Endothelial cell (in vitro differentiated cells): ENCODE data around the gene PRKCA. TPM values are rescaled to one million over a fixed set of nuclear protein-coding genes. Genes with fewer than 3 reads are reported as not detected.

ENCODE experiments used
- DNase-seq: peaks from one replicate; pipeline ENCODE4 v3.0.0; 2021; ENCODE audit warnings: low spot score
- H3K27ac Mint-ChIP-seq: one replicate; pipeline ENCODE4 v1.8.0; 2021; ENCODE audit warnings: mixed read lengths, inconsistent platforms; ENCODE audit not compliant: unreplicated experiment
- H3K27me3 Mint-ChIP-seq: one replicate; pipeline ENCODE4 v1.8.0; 2021; ENCODE audit warnings: mild to moderate bottlenecking, moderate library complexity, mixed read lengths, inconsistent platforms; ENCODE audit not compliant: unreplicated experiment
- H3K36me3 Mint-ChIP-seq: one replicate; pipeline ENCODE4 v1.8.0; 2021; ENCODE audit warnings: mild to moderate bottlenecking, low read depth, mixed read lengths, inconsistent platforms; ENCODE audit not compliant: unreplicated experiment
- H3K4me1 Mint-ChIP-seq: one replicate; pipeline ENCODE4 v1.8.0; 2021; ENCODE audit warnings: mild to moderate bottlenecking, mixed read lengths, inconsistent platforms; ENCODE audit not compliant: unreplicated experiment
- H3K4me3 Mint-ChIP-seq: one replicate; pipeline ENCODE4 v1.8.0; 2021; ENCODE audit warnings: mild to moderate bottlenecking, mixed read lengths, inconsistent platforms; ENCODE audit not compliant: unreplicated experiment
- H3K9me3 Mint-ChIP-seq: one replicate; pipeline ENCODE4 v1.8.0; 2021; ENCODE audit warnings: mixed read lengths, inconsistent platforms; ENCODE audit not compliant: unreplicated experiment
- total RNA-seq: library from RNA; stranded (reverse); fragmentation: NEBNext Ultra II Directional; extraction: Animal tissue kit (Norgen Biotek cat#: 25700); gene quantifications from one replicate; pipeline ENCODE4 v1.2.1, GENCODE V29; 2021; ENCODE audit not compliant: unreplicated experiment
- TF ChIP-seq, protein P1 (sequence below): fragments of 200-600 bp; sonication (generic); IDR thresholded peaks from one replicate; pipeline ENCODE4 v1.5.0; 2021; ENCODE audit warnings: antibody characterized with exemption; ENCODE audit not compliant: unreplicated experiment

The PRKCA gene
- total RNA-seq, 1 donor from 2014 or later, result 2.1 TPM

DNA sequence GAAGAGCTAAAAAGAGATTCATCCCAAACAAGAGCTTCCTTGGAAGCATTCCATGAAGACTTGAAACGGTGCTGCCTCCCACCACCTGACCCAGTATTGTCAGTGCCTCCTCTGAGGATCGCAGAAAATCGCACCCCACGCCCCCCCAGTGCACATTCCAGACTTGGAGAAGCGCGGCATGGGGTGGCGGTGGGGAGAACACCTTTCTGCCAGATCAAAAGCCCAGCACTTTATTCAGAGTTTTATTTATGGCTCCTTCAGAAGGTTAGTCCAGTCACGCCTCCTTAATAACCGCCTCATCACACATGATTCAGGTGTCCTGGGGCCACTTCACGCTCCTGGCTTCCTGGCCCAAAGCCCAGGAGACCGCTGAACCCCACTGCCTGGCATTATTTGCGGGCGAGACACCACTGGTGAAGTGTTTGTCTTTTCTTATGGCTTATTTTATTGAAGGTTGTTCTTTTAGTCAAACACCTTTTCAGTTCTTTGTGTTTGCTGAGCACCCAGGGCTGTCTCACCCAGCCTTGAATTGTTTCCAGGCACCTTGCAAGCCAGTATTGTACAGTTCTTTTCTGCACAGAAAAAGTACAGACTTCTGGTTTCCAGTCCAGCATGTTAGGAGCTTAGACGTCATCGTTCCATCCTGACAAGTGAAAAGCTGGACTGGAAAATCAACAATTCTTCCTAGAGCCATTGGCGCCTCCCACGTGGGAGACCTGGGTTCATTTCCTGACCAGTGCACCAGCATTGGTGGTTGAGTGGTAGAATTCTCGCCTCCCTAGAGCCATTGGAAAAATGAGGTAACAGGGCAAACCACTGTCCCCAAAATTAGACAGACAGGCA lies 452.9 kb downstream of the PRKCA start:
- no peaks in the 10 kb centered on the region for H3K36me3 Mint-ChIP-seq
- no peak overlapping the region for H3K4me3 Mint-ChIP-seq
- no peak overlapping the region for H3K27ac Mint-ChIP-seq
- no peaks in the 10 kb centered on the region for H3K27me3 Mint-ChIP-seq
- DNase-seq, result no peak
- no peaks in the 10 kb centered on the region for H3K9me3 Mint-ChIP-seq
- peaks cover 5% of the 10 kb centered on the region for H3K4me1 Mint-ChIP-seq
- TF ChIP-seq, protein P1, sequence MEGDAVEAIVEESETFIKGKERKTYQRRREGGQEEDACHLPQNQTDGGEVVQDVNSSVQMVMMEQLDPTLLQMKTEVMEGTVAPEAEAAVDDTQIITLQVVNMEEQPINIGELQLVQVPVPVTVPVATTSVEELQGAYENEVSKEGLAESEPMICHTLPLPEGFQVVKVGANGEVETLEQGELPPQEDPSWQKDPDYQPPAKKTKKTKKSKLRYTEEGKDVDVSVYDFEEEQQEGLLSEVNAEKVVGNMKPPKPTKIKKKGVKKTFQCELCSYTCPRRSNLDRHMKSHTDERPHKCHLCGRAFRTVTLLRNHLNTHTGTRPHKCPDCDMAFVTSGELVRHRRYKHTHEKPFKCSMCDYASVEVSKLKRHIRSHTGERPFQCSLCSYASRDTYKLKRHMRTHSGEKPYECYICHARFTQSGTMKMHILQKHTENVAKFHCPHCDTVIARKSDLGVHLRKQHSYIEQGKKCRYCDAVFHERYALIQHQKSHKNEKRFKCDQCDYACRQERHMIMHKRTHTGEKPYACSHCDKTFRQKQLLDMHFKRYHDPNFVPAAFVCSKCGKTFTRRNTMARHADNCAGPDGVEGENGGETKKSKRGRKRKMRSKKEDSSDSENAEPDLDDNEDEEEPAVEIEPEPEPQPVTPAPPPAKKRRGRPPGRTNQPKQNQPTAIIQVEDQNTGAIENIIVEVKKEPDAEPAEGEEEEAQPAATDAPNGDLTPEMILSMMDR, result no peak

DNA sequence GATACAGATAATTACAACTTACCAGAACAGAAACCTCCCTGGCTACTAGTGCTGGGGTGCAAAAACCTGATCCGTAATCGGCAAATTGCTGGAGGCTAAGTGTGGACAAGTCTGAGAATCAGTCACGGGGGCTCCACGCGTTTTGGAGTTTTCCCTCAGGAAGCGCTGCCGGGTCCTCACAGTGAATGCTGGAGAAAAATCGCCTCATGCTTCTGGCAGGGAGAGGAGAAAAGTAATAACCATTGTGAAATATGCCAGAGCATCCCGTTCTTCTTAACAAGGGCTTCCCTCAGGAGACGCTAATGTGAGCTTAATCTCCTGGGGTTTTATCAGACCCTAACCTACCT lies 453.5 kb downstream of the PRKCA start:
- Mint-ChIP-seq H3K27me3 (no peaks in the 10 kb centered on the region), H3K9me3 (no peaks in the 10 kb centered on the region), H3K27ac (no peak overlapping the region), H3K36me3 (no peaks in the 10 kb centered on the region), H3K4me1 (peaks cover 5% of the 10 kb centered on the region), H3K4me3 (no peak overlapping the region)
- no peak for DNase-seq
- TF ChIP-seq, protein P1, result no peak

DNA sequence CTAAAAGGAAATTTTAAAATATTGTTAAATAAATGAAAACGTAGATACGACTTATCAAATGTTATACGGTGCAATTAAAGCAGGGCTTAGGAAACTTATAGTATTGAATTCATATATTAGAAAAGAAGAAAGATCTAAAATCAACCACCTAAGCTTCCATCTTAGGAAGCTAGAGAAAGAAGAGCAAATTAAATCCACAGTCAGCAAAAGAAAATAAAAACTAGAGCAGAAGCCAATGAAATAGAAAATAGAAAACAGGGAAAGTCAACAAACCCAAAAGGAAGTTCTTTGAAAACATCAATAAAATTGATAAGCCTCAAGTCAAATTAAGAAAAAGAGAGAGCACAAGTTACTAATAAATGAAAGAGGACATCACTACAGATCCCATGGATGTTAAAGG lies 457.9 kb downstream of the PRKCA start:
- no peaks in the 10 kb centered on the region for H3K9me3 Mint-ChIP-seq
- H3K27ac Mint-ChIP-seq, result no peak overlapping the region
- TF ChIP-seq, protein P1, result no peak

DNA sequence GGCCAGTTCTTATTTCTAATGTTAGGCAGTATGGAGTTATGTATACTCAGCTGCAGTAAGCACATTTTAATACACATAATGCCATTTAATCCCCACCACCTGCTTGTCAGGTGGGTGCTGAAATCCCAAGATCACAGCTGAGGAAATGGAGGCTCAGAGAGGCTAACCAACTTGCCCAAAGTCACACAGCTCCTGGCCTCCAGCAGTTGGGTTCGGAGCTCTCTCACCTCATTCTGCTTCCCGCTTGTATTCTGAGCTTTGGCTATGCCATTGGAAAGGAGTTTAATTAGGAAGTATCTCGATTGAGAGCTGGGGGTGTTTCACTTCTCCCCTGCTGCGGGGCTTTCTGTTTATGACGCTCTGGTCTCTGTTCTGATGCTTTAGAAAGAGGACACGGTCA lies 459.9 kb downstream of the PRKCA start:
- H3K9me3 Mint-ChIP-seq, result no peaks in the 10 kb centered on the region
- no peak overlapping the region for H3K27ac Mint-ChIP-seq
- no peak overlapping the region for H3K4me3 Mint-ChIP-seq
- TF ChIP-seq, protein P1, result no peak
- H3K27me3 Mint-ChIP-seq, result no peaks in the 10 kb centered on the region
- no peaks in the 10 kb centered on the region for H3K4me1 Mint-ChIP-seq
- no peaks in the 10 kb centered on the region for H3K36me3 Mint-ChIP-seq
- no peak for DNase-seq

More for the DNA sequence above, 457.9 kb downstream of the PRKCA start:
- no peak for DNase-seq
- Mint-ChIP-seq H3K4me3 (no peak overlapping the region), H3K4me1 (no peaks in the 10 kb centered on the region), H3K36me3 (no peaks in the 10 kb centered on the region), H3K27me3 (no peaks in the 10 kb centered on the region)

DNA sequence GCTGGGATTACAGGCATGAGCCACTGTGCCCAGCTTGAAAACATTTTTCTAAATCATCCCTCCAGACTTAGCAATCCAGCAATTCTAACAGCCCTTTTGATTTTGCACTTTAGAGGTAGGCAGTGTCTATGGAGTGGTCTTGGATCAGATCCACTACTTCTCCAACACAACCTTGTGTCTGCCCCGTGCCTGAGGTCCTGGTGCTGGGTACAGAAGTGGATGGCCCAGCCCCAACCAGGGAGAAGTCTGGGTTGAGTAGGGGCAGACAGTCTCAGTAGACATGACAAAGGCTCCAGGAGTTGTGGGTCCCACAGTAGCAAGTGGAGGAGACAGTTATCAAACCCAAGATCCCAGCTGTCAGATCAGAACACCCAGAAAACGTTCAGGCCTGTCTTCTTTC lies 460.6 kb downstream of the PRKCA start:
- no peak overlapping the region for H3K27ac Mint-ChIP-seq

More for the DNA sequence above, 460.6 kb downstream of the PRKCA start:
- TF ChIP-seq, protein P1, result no peak
- no peak for DNase-seq
- H3K27me3 Mint-ChIP-seq, result no peaks in the 10 kb centered on the region
- H3K4me3 Mint-ChIP-seq, result no peak overlapping the region
- H3K36me3 Mint-ChIP-seq, result no peaks in the 10 kb centered on the region
- H3K9me3 Mint-ChIP-seq, result no peaks in the 10 kb centered on the region
- no peaks in the 10 kb centered on the region for H3K4me1 Mint-ChIP-seq
